Measurements from ENCODE around the gene FIP1L1.

The FIP1L1 gene

GRCh38 chr4:53485658-53486040, 108.2 kb downstream of the FIP1L1 start:
- H3K27ac ChIP-seq, result no peak overlapping the region
- CTCF ChIA-PET, result interaction anchor here (0.6 kb wide), 1 partner anchor 159 kb away, joined by 3 read pairs; no protein-coding TSS in a partner anchor
- POLR2A ChIA-PET (ENCODE audit: low non-redundant PET), result no interaction called here
- TF ChIP-seq CTCF (conservative IDR thresholded peaks at IDR 0.05; ENCODE audit: low read depth), result no peak
- no peak for DNase-seq (ENCODE audit: low spot score)

DNA sequence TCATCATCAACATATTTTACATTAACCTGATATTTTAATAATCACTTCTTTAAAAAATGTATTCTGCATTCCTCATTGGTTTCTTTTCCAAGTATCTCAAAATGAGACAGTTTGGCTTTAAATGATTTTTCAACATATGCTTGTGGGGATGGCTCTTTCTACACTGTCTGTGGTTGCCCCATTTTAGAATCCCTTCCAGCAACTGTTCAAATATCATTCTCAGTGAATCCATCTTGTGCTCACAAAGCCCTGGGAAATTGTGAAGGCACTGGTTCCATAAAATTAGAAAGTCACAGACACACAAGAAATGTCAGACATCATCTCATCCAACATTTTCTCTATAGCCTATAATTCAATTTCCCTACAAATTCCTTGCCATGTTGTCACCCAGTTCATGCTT, 110.3 kb downstream of the FIP1L1 start:
- DNase-seq (ENCODE audit: low spot score), result no peak
- CTCF ChIA-PET, result no interaction called here
- no peak overlapping the region for H3K27ac ChIP-seq
- POLR2A ChIA-PET (ENCODE audit: low non-redundant PET), result no interaction called here
- TF ChIP-seq CTCF (conservative IDR thresholded peaks at IDR 0.05; ENCODE audit: low read depth), result no peak

- ChIA-PET POLR2A (ENCODE audit: low non-redundant PET) (no interaction called here), CTCF (interaction anchor here (1.2 kb wide), 1 partner anchor 744 kb away, joined by 3 read pairs; no protein-coding TSS in a partner anchor)
- peak; percentile 15 for DNase-seq (ENCODE audit: low spot score)
- no peak overlapping the region for H3K27ac ChIP-seq
- no peak for TF ChIP-seq CTCF (conservative IDR thresholded peaks at IDR 0.05; ENCODE audit: low read depth)
Measured at GRCh38 chr4:53489279-53489889, 111.9 kb downstream of the FIP1L1 start.

DNA sequence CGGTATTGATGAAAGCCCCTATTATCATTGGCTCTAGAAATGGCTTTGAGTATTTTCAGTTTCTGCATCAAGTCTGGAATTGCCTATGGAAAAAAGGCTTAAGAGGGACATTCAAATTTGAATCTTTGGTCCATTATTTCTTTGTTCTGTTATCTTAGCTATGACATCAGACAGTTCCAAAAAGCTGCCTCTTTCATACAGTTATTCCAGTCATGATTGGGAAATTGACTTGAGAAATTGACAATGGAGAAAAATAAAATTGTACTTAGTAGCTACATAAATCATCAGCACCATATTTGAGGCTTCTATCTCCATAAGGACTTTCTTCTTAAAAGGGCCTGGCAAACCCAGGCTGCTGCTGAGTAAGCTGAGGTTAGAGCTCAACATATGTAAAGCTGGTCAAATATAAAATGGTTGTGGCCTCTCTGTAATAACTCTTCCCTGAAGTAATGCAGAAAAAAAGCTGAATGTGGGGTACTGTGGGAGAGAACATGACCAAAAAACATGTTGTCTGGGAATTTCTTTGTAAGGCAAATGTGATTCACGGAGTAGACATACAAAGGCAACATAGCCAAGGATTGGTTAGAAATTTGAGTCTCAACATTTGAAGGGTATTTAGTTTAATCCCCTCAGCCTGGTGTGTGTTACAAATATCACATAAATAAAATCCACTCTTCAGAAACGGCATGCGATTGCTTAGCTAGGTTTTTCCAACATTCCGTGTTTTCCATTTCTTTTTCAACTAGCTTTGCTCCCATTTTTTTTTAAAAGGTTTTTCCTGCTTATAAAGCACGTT, 112.9 kb downstream of the FIP1L1 start:
- no peak for TF ChIP-seq CTCF (conservative IDR thresholded peaks at IDR 0.05; ENCODE audit: low read depth)
- ChIA-PET POLR2A (ENCODE audit: low non-redundant PET) (no interaction called here), CTCF (interaction anchor here (0.6 to 1.2 kb wide), 3 partner anchors 45 to 743 kb away, joined by 3 read pairs; no protein-coding TSS in a partner anchor)
- no peak overlapping the region for H3K27ac ChIP-seq
- no peak for DNase-seq (ENCODE audit: low spot score)

- H3K27ac ChIP-seq, result no peak overlapping the region
- CTCF ChIA-PET, result interaction anchor here (0.6 to 1.2 kb wide), 7 partner anchors 10 to 746 kb away, joined by 3 to 6 read pairs (median 4); no protein-coding TSS in a partner anchor
- TF ChIP-seq CTCF (conservative IDR thresholded peaks at IDR 0.05; ENCODE audit: low read depth), result peak; percentile 77
- POLR2A ChIA-PET (ENCODE audit: low non-redundant PET), result no interaction called here
- DNase-seq (ENCODE audit: low spot score), result peak; percentile 61
Measured at GRCh38 chr4:53490965-53491622, 113.7 kb downstream of the FIP1L1 start.

GRCh38 chr4:53494851-53495250, 117.4 kb downstream of the FIP1L1 start:
- no peak overlapping the region for H3K27ac ChIP-seq
- CTCF ChIA-PET, result interaction anchor here (0.6 kb wide), 1 partner anchor 203 kb away, joined by 3 read pairs; no protein-coding TSS in a partner anchor
- TF ChIP-seq CTCF (conservative IDR thresholded peaks at IDR 0.05; ENCODE audit: low read depth), result no peak
- POLR2A ChIA-PET (ENCODE audit: low non-redundant PET), result no interaction called here
- DNase-seq (ENCODE audit: low spot score), result no peak
